ENCODE results near the gene THUMPD1. TPM values are rescaled to one million over a fixed set of nuclear protein-coding genes. Genes with fewer than 3 reads are reported as not detected.

Gene THUMPD1
- total RNA-seq, 1 experiment from 2014 or later: 33.9 TPM

GRCh38 chr16:20750558-20750957 is 8.9 kb upstream of the THUMPD1 start:
- H3K9me3 ChIP-seq (ENCODE audit: control insufficient read depth in 1 of 2, insufficient read depth in 1 of 2, low read depth in 1 of 2, low read length in 2 of 2): peaks cover 2 to 4% of the 10 kb centered on the region in 2 experiments; a peak in 1 of 4 replicates
- ATAC-seq (no peak), DNase-seq (ENCODE audit: low read depth, low spot score) (no peak)
- H3K79me2 ChIP-seq (ENCODE audit: insufficient read depth, low read length): no peaks in the 10 kb centered on the region
- no peak overlapping the region for H3K9ac ChIP-seq (ENCODE audit: low read length)
- H3K4me1 ChIP-seq (ENCODE audit: control insufficient read depth in 1 of 2, insufficient read depth in 2 of 2, low read length in 2 of 2): no peaks in the 10 kb centered on the region
- H3K36me3 ChIP-seq (ENCODE audit: control insufficient read depth in 1 of 2, insufficient read depth in 2 of 2, low read length in 2 of 2): no peaks in the 10 kb centered on the region
- ChIA-PET CTCF (no interaction called here), RAD21 (ENCODE audit: low non-redundant PET in 1 of 2, low total read pairs in 2 of 2, uncharacterized antibody in 2 of 2, unreplicated experiment in 2 of 2) (no interaction called here), POLR2A (no interaction called here)
- peaks cover 25% of the 10 kb centered on the region for H3K27me3 ChIP-seq (ENCODE audit: insufficient read depth, low read length)
- no peak overlapping the region for H3K4me3 ChIP-seq (replicated peaks in 1 of 2; ENCODE audit: low read depth in 1 of 2, low read length in 2 of 2)
- no peak overlapping the region for H2AFZ ChIP-seq (ENCODE audit: low read depth, low read length, poor library complexity, severe bottlenecking)
- no peak overlapping the region for H3K4me2 ChIP-seq (ENCODE audit: low read length)
- H3K9me2 ChIP-seq (ENCODE audit: insufficient read depth): no peaks in the 10 kb centered on the region
- BruUV-seq (replicated peaks): no TSS peak
- intact Hi-C loops (cut with micrococcal nuclease): no loop called here
- no peaks in the 10 kb centered on the region for H4K20me1 ChIP-seq (ENCODE audit: insufficient read depth)
- TF ChIP-seq, protein P1, sequence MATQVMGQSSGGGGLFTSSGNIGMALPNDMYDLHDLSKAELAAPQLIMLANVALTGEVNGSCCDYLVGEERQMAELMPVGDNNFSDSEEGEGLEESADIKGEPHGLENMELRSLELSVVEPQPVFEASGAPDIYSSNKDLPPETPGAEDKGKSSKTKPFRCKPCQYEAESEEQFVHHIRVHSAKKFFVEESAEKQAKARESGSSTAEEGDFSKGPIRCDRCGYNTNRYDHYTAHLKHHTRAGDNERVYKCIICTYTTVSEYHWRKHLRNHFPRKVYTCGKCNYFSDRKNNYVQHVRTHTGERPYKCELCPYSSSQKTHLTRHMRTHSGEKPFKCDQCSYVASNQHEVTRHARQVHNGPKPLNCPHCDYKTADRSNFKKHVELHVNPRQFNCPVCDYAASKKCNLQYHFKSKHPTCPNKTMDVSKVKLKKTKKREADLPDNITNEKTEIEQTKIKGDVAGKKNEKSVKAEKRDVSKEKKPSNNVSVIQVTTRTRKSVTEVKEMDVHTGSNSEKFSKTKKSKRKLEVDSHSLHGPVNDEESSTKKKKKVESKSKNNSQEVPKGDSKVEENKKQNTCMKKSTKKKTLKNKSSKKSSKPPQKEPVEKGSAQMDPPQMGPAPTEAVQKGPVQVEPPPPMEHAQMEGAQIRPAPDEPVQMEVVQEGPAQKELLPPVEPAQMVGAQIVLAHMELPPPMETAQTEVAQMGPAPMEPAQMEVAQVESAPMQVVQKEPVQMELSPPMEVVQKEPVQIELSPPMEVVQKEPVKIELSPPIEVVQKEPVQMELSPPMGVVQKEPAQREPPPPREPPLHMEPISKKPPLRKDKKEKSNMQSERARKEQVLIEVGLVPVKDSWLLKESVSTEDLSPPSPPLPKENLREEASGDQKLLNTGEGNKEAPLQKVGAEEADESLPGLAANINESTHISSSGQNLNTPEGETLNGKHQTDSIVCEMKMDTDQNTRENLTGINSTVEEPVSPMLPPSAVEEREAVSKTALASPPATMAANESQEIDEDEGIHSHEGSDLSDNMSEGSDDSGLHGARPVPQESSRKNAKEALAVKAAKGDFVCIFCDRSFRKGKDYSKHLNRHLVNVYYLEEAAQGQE (IDR thresholded peaks at IDR 0.05; ENCODE audit: low read depth): no peak
- TF ChIP-seq YY1 (IDR thresholded peaks at IDR 0.05; ENCODE audit: extremely low read depth, insufficient replicate concordance, low read depth, low read length) (no peak), ELF1 (IDR thresholded peaks at IDR 0.05; ENCODE audit: borderline replicate concordance, low read depth) (no peak), EZH2 (IDR thresholded peaks at IDR 0.05) (no peak), POLR2A (IDR thresholded peaks at IDR 0.05; ENCODE audit: borderline replicate concordance, extremely low read depth, insufficient read depth, insufficient read length) (no peak), SRF (IDR thresholded peaks at IDR 0.05; ENCODE audit: low read depth) (no peak)
- TF ChIP-seq, protein P2, sequence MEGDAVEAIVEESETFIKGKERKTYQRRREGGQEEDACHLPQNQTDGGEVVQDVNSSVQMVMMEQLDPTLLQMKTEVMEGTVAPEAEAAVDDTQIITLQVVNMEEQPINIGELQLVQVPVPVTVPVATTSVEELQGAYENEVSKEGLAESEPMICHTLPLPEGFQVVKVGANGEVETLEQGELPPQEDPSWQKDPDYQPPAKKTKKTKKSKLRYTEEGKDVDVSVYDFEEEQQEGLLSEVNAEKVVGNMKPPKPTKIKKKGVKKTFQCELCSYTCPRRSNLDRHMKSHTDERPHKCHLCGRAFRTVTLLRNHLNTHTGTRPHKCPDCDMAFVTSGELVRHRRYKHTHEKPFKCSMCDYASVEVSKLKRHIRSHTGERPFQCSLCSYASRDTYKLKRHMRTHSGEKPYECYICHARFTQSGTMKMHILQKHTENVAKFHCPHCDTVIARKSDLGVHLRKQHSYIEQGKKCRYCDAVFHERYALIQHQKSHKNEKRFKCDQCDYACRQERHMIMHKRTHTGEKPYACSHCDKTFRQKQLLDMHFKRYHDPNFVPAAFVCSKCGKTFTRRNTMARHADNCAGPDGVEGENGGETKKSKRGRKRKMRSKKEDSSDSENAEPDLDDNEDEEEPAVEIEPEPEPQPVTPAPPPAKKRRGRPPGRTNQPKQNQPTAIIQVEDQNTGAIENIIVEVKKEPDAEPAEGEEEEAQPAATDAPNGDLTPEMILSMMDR (IDR thresholded peaks at IDR 0.05 in 2 of 3, conservative IDR thresholded peaks at IDR 0.05 in 1 of 3; ENCODE audit: borderline replicate concordance in 1 of 3, insufficient read depth in 1 of 3, low read depth in 2 of 3, low read length in 2 of 3): no peak
- no peak overlapping the region for H3K27ac ChIP-seq (ENCODE audit: low read depth, low read length)

Measured in HCT116 (cell line).